Activated gamma-delta T cell (primary cell): Measurements from ENCODE around the gene UBL7.
"Not testable (repeated sequence)": the region's sequence is repeated elsewhere in the genome, so short reads cannot be mapped to it uniquely, and the experiment has no call there.

Source experiments
- DNase-seq: peaks from one replicate; lab custom pipeline; 2025; lab: John Stamatoyannopoulos, UW

UBL7 gene

DNA sequence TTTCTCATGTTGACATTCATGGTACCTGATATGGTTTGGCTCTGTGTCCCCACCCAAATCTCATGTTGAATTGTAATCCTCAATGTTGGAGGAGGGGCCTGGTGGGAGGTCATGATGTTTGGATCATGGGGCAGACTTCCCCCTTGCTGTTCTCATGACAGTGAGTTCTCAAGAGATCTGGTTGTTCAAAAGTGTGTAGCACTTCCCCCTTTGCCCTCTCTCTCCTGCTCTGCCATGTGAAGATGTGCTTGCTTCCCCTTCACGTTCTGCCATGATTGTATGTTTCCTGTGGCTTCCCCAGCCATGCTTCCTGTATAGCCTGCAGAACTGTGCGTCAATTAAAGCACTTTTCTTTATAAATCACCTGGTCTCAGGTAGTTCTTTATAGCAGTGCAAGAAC lies 3.3 kb upstream of the UBL7 start:
- DNase-seq, result no peak

- no peak for DNase-seq
These were observed 2.7 kb upstream of the UBL7 start for GRCh38 chr15:74463634-74464033.

DNA sequence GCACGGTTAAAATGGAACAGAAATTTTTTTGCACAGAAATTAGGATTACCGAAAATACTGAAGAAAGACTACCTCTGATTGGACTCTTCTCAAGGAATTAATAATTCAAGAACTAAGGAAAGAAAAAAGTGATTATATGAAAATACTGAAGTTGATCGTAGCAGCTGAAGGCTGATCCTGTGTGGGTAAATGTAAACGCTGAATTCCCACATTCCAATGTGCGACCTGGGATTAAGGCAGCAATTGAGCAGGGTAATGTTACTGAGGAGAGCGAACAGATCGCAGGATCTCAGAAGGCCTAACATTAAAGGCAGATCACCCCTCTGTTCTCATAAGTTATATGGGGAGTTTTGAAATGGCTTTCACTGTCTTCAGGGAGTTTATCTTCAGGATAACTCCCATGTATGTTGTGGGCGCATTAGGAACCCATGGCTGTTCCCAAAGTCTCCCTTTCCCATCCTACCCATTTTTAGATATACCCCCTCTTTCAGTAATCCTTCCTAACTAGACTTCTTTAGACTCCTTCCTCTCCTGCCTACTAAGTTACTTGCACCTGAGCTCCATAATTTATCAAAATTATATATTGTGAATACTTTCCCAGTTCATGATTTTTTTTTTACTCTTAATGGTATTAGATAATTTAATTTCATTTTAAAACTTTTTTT lies 1.0 kb upstream of the UBL7 start:
- DNase-seq, result no peak

DNA sequence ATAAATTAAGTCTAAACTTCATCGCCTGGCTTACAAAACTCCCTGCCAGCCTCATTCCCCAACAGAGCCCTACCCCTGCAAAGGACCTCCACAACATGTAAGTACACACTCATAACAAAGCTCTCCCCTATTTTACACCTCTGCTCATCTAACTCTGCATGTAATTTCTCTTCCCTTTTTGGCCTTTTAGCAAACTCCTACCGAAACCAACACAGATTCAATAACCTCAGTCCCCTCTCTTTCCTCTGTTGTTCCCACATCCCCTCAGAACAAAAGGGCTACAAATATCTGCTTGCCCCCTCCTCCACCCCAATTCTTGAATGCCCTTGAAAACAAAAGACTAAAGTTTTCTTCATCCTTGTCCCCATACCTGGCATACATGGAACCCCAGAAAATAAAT lies 662 bp downstream of the UBL7 start:
- DNase-seq, result no peak

DNA sequence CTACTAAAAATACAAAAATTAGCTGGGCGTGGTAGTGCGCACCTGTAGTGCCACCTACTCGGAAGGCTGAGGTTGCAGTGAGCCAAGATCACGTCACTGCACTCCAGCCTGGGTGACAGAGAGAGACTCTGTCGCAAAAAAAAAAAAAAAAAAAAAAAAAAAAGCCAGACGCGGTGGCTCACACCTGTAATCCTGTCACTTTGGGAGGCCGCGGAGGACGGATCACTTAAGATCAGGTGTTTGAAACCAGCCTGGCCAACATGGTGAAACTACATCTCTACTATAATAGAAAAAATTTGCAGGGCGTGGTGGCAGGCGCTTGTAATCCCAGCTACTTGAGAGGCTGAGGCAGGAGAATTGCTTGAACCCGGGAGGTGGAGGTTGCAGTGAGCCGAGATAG lies 1.2 kb downstream of the UBL7 start:
- DNase-seq, result not testable (repeated sequence)

- DNase-seq, result no peak
These were observed 2.5 kb downstream of the UBL7 start for GRCh38 chr15:74458473-74458872.

DNA sequence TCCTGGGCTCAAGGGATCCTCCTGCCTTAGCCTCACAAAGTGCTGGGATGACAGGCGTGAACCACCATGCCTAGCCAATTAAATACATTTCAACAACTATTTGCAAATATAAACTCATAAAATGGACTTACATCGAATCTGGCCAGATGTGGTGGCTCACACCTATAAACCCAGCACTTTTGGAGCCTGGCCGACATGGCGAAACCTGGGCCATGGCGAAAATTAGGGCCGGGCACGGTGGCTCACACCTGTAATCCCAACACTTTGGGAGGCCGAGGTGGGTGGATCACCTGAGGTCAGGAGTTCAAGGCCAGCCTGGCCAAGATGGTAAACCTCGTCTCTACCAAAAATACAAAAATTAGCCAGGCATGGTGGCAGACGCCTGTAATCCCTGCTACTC lies 3.9 kb downstream of the UBL7 start:
- DNase-seq, result not testable (repeated sequence)

GRCh38 chr15:74454764-74455500 lies 6.0 kb downstream of the UBL7 start:
- no peak for DNase-seq

- no peak for DNase-seq
These were observed 6.8 kb downstream of the UBL7 start for GRCh38 chr15:74453925-74454763.

GRCh38 chr15:74451861-74452835 lies 8.8 kb downstream of the UBL7 start:
- DNase-seq, result no peak

DNA sequence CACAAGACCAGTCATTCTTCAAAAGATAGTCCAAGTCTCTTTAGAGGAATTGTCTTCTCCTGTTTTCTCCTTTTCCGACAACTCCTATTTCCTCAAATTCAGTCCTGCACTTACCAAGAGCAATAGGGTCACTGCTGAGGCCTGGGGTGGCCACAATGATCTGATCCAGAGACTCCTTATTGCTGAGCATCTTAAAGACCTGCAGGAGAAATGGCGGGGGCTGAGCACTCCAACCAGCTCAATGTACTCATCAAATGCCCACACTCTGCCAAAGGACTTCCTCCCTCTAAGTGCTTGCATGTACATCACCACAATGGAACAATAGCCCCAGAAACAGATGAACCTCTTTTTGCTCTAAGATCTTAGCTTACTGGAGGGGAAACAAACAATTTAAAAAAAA lies 9.6 kb downstream of the UBL7 start:
- no peak for DNase-seq

- no peak for DNase-seq
These were observed 11.2 kb downstream of the UBL7 start for GRCh38 chr15:74449643-74450205.

DNA sequence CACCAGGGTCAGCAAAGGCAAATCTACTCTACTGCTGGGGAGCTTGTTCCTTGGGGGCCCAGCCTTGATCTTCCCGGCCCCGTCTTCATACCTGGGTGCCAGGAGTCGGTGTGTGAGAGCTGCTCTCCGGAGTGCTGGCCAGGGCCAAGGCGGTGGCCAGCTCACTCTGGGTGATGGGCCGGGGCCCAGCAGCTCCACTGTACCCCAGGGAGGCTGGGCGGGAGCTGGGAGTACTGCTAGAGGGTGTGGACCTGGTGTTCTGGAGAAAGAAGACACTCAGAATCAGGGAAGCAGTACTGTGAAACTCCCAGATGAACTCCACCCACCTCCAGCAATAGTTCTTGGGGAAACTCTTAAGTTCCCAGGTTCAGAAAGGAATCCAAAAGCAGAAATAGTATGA lies 11.9 kb downstream of the UBL7 start:
- no peak for DNase-seq

DNA sequence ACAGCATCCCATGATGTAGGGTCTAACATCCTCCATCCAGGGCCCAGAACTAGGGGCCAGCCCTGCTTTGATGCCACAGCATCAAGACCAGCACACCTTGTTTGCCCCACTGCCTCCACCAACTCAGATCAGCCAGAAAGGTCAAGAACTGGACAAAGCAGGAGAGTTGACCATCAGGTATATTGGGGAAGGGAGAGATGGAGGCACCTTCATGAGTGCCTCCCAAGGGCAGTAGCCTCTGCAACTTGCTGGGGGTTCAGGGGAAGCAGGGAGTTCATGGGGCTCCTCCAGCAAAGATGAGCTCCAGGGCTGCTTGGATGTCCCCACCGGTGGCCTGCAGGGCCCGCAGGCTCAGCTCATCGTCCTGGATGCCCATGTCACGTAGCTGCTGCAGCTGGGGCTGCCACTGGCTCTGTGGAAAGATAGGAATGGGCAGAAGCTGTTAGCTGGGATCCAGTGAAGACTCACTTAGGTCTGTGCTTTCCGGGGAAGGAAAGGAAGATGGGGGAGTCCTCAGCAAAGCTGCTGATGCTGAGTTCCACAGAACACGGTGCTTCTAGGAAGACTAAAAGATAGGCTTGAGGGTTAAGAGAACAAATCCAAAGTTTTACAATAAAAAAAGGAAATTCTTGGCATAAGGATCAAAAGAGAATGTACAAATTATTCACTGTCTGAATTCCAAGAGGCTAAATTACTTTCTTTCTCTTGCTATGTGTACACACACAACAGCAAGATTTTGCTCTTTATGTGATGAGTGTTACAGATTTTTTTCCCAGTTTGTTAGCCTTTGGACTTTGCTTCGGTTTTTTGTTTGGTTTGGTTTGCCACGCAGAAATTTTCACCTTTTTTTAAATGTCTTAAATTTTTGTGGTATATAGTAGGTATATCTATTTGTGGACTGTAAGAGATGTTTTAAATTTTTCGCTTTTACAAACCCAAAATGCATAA lies 14.9 kb downstream of the UBL7 start:
- DNase-seq, result no peak

DNA sequence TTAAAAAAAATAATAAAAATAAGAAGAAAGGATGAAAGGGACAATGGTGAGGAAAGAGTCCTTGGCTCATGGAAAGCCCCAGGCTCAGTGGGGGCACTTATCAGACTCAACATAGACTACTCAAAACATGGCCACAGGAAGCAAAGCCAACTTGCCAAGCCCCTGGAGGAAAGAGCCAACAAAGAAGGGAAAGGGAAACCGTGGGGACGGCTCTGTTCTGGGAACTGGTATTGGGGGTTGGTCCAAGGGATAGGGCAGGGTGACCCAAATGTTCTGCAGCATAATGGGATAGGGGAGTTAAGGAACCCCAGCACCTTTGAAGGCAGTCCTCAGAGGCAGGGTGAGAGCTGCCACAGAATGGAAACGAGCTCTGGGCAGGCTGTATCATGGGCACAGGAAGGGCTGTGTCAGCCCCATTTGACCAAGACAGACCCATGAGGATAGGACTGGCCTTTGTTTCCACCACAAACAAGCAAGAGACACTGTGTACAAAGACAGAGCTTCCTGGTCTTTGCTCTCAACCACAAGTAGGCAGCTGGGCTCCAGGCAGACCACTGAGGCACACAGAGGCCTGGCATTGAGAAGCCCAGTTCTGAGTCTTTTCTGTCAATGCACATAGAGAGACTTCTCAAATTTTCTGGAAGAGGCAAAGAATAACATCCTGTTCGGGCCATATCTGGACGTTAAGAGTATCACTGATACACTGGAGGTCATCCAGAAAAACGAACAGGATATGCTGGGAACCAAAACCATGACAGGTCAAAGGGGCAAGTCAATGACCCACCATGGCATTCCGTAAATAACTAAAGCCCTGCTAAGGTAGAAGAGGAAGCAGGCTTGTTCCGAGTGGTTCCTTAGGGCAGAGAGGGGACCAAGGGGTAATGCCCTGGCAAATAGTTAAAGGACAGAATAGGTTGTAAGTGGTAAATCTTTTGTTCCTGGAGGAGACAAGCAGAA lies 16.6 kb downstream of the UBL7 start:
- DNase-seq, result no peak

DNA sequence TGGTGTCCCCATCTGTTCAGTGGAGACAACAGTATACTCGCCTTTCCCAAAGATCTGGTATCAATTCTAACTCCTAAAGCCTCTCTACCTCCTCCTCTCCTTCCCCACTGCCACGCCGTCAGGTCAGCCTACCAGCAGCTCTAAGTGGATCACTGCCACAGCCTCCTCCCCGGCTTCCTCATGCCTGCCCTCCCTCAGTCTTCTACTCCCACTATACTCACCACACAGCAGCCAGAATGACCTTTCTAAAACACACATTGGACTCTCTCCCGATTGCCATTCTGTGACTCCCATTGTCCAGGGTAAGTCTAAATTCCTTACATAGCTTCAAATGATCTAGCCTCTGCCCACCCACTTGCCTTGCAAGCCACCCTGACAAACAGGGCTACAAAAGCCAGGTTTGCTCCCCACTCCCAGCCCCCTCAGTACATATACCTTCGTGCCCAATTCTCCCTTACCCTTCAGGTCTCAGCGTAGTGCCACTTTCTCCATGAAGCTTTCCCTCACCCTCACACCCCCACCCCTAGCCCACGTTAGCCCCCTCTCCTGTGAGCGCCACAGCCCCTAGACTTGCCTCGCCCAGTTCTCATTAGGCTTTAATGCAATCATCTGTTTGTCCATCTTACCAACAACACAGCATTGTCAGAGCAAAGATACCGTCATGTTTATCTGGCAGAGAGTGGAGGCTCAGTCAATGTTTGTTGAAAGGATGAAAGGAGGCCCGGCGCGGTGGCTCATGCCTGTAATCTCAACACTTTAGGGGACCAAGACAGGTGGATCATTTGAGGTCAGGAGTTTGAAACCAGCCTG lies 17.7 kb downstream of the UBL7 start:
- DNase-seq, result no peak

- no peak for DNase-seq
These were observed 18.4 kb downstream of the UBL7 start for GRCh38 chr15:74442604-74443003.

DNA sequence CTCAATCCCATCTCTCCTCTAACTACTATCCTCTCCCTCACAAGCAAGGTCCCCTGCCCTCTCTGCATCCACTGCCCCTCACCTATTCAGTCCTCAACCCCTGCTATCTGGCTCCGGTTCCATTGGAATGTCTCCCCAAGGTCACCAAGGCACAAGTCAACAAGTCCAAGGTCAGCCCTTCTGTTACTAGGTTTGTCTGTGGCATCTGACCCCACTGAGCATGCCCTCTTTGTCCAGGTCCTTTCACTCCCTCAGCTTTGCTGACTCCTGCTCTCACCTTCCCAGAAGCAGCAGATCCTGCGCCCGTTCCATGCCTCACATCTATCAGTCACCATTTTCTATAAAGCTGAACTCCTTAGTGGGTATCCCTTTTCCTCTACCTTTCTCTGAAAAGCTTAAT lies 18.9 kb downstream of the UBL7 start:
- DNase-seq, result no peak
